RPMI8226 (cell line): ENCODE data around the gene MPZL1.
"Not testable (repeated sequence)": the region's sequence is repeated elsewhere in the genome, so short reads cannot be mapped to it uniquely, and the experiment has no call there.

Experiments
- DNase-seq: peaks from one replicate; pipeline ENCODE4 v3.0.0-alpha.2; 2015

MPZL1 gene

GRCh38 chr1:167719715-167720421 lies 1.9 kb upstream of the MPZL1 start:
- peak; percentile 21 for DNase-seq

- DNase-seq, result peak; percentile 77
These were observed 691 bp upstream of the MPZL1 start for GRCh38 chr1:167720965-167721616.

- peak; percentile 67 for DNase-seq
These were observed 529 bp downstream of the MPZL1 start for GRCh38 chr1:167722152-167722869.

DNA sequence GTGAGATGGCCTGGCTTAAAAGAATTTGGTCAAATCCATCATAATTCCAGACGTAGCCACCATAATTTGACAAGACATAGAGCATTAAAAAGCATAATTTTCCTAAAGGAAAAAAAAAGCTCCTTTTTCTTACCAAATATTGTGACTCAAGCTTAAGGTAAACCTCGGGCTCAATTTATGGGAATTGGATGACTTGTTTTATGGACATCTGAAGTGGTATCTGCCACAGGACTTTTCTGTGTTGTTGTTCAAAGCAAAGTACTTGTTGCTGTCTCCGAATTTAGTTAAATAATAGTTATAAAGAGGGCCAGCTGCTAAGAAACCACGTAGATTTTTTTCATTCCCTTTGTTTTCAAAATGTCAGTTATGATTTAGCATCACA lies 1.1 kb downstream of the MPZL1 start:
- no peak for DNase-seq

DNA sequence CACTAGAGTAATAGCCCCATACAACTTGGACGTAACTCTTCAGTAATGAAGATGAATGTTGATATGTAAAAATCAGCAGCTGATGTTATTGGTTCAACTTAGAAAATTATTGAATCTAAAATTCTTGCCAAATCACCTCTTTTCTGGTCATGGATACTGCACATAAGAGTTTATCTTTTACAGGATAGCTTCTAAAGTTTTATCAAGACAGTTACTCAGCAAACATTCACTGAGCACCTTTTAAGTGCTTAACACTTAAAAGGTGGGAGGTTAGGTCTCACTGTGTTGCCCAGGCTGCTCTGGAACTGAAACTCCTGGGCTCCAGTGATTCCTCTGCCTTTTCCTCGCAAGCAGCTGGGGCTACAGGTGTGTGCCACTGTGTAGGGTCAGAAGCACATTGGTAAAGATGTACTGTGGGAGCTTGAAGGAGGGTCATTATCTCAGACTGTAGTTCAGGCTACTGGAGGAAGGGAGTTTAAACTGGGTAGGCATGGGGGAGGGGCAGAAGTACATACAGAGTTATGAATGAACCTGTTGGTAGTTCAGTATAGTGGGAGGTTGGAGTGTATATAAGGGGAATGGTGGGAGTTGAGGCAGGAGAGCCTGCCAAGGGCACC lies 2.0 kb downstream of the MPZL1 start:
- DNase-seq, result peak; percentile 72

DNA sequence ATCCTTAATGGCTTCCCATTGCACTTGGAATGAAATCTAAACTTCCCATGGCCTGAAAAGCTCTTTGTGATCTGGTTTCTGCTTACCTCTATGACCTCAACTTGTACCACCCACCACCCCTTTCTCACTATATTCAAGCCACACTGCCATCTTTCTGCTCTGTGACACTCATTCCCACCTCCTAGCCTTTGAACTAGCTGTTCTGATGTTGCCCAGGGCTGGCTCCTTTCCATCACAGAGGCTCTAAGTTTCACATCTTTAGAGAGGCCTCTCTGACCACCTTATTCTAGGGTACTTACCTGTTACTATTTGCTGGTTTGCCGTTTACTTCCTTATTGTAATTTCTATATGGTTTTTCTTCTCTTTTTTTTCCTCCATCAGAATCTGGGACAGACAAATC lies 4.2 kb downstream of the MPZL1 start:
- peak; percentile 85 for DNase-seq

- no peak for DNase-seq
These were observed 7.1 kb downstream of the MPZL1 start for GRCh38 chr1:167728818-167729410.

DNA sequence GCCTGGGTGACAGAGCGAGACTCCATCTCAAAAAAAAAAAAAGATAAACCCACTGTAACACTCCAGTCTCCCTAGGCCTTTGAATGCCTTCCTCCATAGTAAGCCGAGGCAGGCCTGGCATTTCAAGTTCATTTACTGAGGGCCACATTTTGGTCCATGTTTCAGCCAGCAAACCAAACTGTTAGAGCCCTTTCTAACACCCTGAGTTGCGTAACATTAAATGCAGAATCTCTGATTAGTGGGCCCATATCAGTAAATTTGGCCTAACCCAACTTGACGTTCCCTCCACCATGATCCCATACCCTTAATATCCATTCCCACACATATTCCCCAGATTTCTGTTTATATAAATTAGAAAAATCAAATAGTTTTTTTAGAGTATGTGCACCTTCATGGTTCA lies 12.4 kb downstream of the MPZL1 start:
- no peak for DNase-seq

DNA sequence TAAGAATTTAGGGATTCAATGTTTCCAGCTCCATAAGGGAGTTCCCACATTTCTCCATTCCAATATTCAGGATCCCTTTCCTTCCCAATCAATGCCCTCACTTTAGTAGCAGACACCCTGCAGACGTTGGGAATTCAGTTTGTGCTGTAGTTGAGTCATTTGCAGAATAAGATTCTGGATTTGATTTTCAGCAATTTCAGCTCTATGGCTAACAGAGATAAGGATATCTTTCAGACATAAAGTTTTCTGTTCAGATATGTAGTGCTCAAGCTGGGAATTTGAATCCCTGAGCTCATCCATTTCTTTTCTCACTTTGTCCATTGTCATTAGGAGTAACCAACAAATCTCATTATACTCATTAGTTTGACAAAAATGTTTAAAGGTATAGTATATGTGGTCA lies 13.1 kb downstream of the MPZL1 start:
- no peak for DNase-seq

DNA sequence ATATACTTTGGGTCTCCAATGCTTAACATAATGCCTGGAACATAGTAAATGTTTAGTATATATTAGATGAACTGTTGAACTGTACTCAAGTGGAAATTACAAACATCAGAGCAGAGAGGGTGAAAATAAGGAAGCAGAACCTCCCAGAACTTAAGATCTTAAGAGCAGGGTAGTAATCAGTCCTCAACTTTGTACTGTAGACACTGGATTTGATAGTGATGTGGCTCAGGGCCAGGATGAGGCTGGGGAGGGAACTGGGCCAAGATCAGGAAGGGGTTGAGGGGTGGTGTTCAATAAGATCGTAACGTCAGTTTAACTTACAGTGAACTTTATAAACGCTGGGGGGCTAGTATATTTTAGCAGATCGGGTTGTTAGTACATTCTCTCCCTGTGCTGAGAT lies 15.4 kb downstream of the MPZL1 start:
- no peak for DNase-seq

DNA sequence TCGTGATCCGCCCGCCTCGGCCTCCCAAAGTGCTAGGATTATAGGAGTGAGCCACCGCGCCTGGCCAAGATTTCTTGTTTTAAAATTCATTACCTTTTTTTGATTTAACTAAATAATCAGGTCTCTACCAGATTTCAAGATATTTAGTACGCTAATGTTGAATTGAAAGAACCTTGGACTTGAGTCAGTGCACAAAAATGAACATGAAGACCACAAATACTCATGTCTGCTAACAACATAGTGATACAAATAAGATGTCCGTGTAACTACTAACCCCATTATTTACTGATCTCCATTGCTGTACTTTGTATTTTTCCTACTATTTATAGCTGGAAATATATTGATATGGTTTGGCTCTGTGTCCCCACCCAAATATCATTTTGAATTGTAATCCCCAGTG lies 16.4 kb downstream of the MPZL1 start:
- DNase-seq, result no peak

DNA sequence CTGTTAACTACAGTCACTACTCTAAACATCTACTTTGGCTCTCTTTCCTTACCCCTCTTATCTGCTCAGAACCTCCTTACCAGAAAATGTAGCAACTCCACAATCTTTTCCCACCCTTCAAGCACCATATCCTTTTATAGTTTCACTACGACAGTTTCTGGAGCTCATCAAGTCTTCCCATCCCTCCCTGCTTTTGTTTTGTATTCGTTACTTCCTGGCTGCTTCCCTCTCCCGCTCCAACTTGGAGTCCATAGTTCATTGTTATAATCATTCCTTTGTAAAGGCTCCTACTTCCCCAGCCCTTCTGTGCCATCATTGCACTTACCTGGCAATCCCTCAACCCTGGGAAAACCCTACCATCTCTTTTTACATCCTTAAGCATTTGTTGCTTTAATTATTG lies 18.0 kb downstream of the MPZL1 start:
- DNase-seq, result no peak

DNA sequence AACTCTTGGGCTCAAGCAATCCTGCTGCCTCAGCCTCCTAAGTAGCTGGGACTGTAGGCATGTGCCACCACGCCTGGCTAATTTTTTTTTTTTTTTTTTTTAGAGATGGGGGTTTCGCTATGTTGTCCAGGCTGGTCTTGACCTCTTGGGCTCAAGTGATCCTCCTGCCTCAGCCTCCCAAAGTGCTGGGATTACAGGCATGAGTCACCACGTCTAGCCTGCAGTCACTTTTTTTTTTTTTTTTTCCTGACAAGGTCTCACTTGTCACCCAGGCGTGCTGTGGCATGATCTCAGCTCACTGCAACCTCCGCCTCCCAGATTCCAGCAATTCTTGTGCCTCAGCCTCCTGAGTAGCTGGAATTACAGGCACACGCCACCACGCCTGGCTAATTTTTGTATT lies 19.3 kb downstream of the MPZL1 start:
- DNase-seq, result not testable (repeated sequence)

DNA sequence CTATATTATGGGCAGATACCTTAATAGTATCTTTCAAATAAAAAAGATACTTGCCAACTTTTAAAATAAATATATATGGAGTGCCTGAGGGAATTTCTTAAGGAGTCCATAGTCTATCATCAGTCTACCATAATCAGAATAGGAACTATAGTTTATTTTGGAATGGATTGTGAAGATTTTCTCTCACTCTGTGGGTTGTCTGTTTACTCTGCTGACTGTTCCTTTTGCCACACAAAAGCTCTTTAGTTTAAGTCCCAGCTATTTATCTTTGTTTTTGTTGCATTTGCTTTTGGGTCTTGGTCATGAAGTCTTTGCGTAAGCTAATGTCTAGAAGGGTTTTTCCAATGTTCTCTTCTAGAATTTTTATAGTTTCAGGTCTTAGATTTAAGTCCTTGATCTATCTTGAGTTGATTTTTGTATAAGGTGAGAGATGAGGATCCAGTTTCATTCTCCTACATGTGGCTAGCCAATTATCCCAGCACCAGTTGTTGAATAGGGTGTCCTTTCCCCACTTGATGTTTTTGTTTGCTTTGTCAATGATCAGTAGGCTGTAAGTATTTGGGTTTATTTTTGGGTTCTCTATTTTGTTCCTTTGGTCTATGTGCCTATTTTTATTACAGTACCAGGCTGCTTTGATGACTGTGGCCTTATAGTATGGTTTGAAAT lies 20.7 kb downstream of the MPZL1 start:
- not testable (repeated sequence) for DNase-seq

DNA sequence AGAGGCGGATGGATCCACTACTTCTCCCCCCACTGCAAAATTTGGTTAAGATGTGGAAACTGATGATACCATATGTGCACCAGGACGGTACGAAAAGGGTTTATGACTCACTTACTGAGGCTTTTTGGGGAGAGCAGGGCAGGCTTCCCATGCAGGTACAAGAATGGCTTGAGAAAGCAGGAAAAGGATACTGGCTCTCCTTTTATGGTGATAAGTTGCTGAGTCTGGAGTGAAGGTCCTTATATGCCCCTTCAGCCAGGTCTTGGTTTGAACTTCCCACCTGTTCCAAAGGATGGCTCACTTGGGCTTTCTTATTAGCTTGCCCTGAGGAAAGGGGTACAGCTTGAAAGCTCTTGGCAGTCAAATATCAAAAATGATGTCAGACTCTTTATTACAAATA lies 23.1 kb downstream of the MPZL1 start:
- no peak for DNase-seq

DNA sequence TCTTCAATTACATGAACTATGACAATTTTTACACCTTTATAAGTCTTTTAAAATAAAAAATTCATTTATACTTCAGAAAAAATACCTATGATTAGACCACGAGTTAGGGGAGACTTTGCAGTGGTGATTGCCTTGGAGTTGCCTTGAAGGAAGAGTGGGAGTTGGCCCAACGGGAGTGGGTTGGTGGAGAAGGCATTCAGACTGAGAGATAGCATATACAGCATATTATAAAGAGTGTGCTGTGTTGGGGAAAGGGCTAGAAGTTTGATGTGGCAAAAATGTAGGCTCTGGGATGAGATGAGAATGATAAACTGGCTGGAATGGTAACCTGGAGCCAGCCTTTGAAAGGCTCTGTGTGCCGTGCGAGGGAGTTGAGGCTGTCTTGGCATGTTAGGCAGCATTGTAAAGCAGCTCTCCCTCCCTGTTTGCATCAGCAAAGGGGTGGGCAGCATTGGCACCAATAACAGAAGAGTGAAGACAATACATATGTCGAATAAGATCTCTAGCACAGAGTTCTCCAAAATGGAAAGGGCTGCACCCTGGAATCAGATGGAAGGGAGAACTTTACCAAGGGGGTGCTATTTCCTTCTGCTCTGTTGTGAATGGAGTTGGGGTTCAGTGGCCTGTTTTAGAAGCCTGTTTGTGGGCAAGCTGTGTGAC lies 24.4 kb downstream of the MPZL1 start:
- DNase-seq, result no peak

DNA sequence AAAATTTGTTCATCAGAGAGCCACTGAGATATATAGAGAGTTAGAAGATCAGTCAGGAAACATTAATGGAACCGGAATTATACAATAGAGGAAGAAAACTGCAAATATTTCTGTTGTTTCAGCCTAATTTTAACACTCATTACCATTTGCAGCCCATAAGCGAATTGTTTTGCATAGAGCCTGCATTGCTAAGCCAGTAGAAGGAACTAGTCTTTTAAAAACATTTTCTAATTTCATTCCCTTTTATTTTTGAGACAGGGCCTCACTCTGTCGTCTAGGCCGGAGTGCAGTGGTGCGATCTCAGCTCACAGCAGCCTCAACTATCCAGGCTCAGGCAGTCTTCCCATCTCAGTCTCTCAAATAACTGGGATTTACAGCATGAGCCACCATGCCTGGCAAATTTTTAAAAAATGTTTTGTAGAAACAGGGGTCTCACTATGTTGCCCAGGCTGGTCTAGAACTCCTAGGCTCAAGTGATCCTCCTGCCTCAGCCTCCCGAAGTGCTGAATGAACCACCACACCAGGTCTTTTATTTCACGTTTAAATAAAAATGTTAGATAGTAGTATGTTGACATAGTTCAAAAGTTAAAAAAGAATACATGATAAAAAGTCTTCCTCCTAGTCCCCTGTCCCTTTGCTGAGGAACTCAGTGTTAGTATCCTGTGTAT lies 25.3 kb downstream of the MPZL1 start:
- no peak for DNase-seq

GRCh38 chr1:167747988-167748387 lies 26.2 kb downstream of the MPZL1 start:
- no peak for DNase-seq

DNA sequence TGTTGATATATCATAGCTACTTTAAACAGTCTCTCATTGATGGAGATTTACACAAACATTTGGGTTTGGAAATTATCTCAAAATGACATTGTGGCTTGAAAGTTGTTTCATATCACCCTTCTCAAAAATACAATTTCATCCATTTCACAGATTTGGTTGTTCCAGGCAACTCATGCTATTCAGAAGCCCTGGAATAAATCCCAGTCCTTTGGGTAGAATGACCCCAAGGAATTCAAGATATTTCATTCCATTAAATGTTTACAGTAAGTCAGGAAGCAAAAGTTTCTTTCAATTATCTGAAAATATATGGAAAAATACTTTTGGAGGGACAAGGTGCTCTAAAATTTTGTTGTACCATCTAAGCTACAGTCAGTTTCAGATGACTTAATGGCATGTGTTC lies 27.1 kb downstream of the MPZL1 start:
- no peak for DNase-seq

DNA sequence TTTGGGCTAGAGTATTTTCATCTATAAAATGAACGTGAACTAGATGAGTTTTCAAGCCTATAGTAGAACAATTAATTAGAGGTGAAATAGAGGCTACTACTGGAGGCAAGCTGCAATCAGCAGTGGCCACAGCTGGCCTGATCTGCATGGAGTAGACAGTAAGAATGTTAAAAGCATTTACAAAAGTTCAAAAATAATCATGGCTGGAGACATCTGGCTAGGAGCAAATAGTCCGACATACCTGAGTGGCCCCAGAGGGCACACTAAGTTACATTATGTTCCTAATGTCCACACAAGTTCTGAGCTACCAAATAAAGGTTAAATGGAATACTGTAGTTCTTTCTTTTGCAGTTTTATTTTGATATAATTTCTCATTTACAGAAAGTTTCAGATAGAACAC lies 28.0 kb downstream of the MPZL1 start:
- DNase-seq, result no peak

GRCh38 chr1:167750641-167751040 lies 28.9 kb downstream of the MPZL1 start:
- no peak for DNase-seq

- DNase-seq, result no peak
These were observed 29.9 kb downstream of the MPZL1 start for GRCh38 chr1:167751676-167752075.
